ENCODE results near the gene DRAP1. TPM values are rescaled to one million over a fixed set of nuclear protein-coding genes. Genes with fewer than 3 reads are reported as not detected.

The DRAP1 gene
- total RNA-seq, 4 donors from 2014 or later = 82.0 to 184 (median 132) TPM

DNA sequence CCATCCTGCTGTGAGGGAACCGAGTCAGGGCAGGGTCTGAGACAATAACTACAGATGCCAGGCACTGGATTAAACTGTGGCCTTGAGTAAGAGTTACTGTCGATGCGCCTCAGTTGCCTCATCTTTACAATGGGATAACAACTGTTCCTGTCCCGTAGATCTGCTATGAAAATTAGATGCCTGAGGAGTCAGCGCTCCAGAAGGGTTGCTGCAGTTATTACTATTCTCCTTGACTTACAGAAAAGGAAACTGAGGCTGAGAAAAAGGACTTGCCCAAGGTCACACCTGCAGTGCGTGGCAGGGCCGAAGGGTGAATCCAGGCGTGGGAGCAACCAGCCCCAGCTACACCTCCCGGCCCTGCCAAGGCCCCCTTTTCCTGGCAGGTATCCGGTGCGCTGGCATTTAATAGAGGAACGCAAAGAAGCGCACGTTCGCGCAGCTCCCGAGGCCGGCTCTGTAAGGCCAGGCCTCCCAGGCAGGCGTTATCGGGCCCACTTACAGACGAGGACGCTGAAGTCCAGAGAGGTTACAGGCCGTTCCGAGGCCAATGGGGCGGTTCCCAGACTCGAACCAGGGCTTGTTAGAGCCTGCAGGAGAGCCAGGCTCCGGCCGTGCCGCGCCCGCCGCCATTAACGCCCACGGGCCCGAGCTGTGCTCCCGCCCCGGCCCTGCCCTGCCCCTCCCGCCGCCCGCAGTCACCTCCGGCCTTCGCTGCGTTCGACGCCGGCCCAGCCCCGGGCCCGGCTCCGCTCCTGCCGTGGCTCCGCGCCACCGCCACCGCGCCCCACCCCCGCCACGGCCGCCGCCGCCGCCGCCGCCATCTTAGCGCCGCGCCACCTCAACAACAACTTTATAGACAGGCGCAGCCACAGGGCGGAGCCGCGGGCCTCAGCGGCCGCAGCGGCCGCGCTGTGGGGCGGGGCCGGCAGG lies 750 bp upstream of the DRAP1 start, which contains the start of gene C11orf68:
Gene C11orf68, minus strand, starts transcription at position 852 of the 930 bp plus-strand sequence. Its CDS starts 31 bp downstream, at position 821.
- DNase-seq = peak in 1 of 2 donors; percentile 53
- TF ChIP-seq CTCF (IDR thresholded peaks at IDR 0.05) (no peak), POLR2A (IDR thresholded peaks at IDR 0.05) (peak in 1 of 2 donors; percentile 64)
- H3K4me3 ChIP-seq (replicated peaks in 1 of 3) = peak within 1 kb of the TSS; percentile 95 to 99 (median 96)
- peak within 1 kb of the TSS; percentile 82 to 85 (median 85) for H3K27ac ChIP-seq
- peaks cover 27 to 47% of the 10 kb centered on the region in 2 donors for H3K4me1 ChIP-seq
- peaks cover 3 to 17% of the 10 kb centered on the region in 2 donors for H3K36me3 ChIP-seq
- intact Hi-C loops (cut with DNase I) = loop anchor here (5.0 kb wide), 1 partner anchor 44 kb away; the partner anchor contains the start of gene SART1
- H3K9me3 ChIP-seq = no peaks in the 10 kb centered on the region
- H3K27me3 ChIP-seq = no peaks in the 10 kb centered on the region
- WGBS, 2 donors = 9 to 38% methylated on average over 8 to 34 of the region's 77 CpGs

DNA sequence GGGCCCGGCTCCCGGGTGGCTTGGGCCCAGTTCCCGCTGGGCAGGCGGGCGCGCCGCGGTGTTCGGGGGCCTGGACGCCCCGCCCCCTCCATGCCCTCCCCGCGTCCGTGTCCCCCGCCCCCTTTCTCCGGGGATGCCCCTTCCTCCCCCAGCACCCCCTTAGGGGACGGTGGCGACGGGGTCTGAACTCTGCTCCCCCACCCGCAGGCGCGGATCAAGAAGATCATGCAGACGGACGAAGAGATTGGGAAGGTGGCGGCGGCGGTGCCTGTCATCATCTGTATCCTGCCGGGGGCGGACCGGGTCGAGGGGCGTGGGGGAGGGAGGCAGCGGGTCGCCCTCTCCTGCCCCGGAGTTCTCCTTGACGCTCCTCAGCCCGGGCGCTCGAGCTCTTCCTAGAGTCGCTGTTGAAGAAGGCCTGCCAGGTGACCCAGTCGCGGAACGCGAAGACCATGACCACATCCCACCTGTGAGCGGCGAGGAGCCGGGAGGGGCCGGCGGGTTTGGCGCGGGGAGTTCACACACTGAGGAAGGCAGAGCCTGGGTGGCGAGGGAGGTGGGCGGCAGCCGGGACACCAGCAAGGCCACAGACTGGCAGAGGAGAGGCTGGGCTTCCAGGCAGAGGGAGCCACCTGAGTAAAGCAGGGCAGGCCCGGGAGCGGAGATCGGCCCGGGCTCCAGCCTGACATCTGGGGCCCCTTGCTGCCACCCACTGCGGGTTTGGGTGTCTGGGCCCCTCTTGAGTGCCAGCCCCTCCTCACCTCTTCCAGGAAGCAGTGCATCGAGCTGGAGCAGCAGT lies 546 bp downstream of the DRAP1 start:
- WGBS, 2 donors = 0% methylated on average over 8 to 19 of the region's 60 CpGs
- Histone ChIP-seq H3K27ac (peak overlapping the region; percentile 67 to 75 (median 69)), H3K4me3 (replicated peaks in 1 of 3) (peak overlapping the region; percentile 93 to 99 (median 95)), H3K9me3 (no peaks in the 10 kb centered on the region), H3K36me3 (peaks cover 3 to 19% of the 10 kb centered on the region in 2 donors), H3K27me3 (no peaks in the 10 kb centered on the region), H3K4me1 (peaks cover 28 to 50% of the 10 kb centered on the region in 2 donors)
- no peak for TF ChIP-seq CTCF (IDR thresholded peaks at IDR 0.05)
- intact Hi-C loops (cut with DNase I) = loop anchor here (5.0 kb wide), 1 partner anchor 43 kb away; the partner anchor contains the start of gene SART1
- peak; percentile 74 to 77 for DNase-seq

DNA sequence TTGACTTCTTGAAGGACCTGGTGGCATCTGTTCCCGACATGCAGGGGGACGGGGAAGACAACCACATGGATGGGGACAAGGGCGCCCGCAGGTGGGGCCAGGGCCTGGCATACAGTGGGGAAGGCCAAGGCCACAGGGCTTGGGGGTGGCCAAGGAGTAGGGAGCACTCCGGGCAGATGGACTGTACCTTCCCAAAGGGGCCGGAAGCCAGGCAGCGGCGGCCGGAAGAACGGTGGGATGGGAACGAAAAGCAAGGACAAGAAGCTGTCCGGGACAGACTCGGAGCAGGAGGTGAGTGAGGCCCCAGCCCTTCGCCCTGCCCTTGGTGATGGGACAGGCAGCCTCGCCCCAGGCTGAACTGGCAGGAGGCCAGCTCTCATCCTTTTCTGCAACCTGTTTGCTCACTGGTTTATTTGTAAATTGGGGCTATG lies 1.2 kb downstream of the DRAP1 start:
- 40 to 52% methylated on average over 14 to 15 of the region's 15 CpGs for WGBS, 2 donors
- intact Hi-C loops (cut with DNase I) = no loop called here
- peak overlapping the region in 2 of 3 donors; percentile 67 to 75 for H3K27ac ChIP-seq

DNA sequence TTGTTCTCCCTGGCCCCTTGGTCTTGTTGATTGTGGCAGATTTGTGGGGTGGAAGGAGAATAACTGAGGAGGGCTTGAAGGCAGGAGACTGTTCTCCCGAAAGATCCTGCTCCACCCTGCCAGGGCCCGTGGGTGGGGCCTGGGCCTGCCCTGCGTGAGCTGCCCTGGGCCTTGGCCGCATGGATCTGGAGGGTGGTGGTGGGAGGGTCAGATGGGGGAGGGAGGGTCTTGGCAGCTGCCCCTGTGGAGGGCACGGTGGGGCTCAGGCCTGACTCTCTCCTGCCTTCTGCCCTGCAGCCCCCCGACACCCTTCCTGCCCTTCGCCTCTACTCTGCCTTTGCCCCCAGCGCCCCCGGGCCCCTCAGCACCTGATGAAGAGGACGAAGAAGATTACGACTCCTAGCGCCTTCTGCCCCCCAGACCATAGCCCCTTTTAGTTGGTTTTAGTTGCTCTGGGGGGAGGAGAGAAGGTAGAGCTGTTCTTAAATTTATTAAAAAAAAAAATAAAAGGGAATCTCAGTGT lies 1.9 kb downstream of the DRAP1 start:
- DNase-seq = no peak
- Histone ChIP-seq H3K27me3 (no peaks in the 10 kb centered on the region), H3K4me1 (peaks cover 39 to 52% of the 10 kb centered on the region in 2 donors), H3K27ac (no peak overlapping the region), H3K36me3 (peaks cover 3 to 19% of the 10 kb centered on the region in 2 donors), H3K4me3 (replicated peaks in 1 of 3) (peak overlapping the region in 1 of 3 donors; percentile 99), H3K9me3 (no peaks in the 10 kb centered on the region)
- WGBS, 2 donors = 72 to 75% methylated on average over 8 to 12 of the region's 12 CpGs
- TF ChIP-seq CTCF (IDR thresholded peaks at IDR 0.05) (no peak), POLR2A (IDR thresholded peaks at IDR 0.05) (no peak)
- intact Hi-C loops (cut with DNase I) = no loop called here

More for the DNA sequence above, 1.2 kb downstream of the DRAP1 start:
- TF ChIP-seq CTCF (IDR thresholded peaks at IDR 0.05) (no peak), POLR2A (IDR thresholded peaks at IDR 0.05) (no peak)
- H3K4me3 ChIP-seq (replicated peaks in 1 of 3) = peak overlapping the region in 2 of 3 donors; percentile 95 to 99
- H3K36me3 ChIP-seq = peaks cover 3 to 19% of the 10 kb centered on the region in 2 donors
- no peaks in the 10 kb centered on the region for H3K27me3 ChIP-seq
- H3K4me1 ChIP-seq = peaks cover 34 to 52% of the 10 kb centered on the region in 2 donors
- no peak for DNase-seq
- H3K9me3 ChIP-seq = no peaks in the 10 kb centered on the region

Measured in thyroid gland (tissue), 4 donors.